H1 (cell line): ENCODE data around the gene FMN2.

Experiments
- CEBPB ChIP-seq: IDR thresholded peaks from 2 replicates; pipeline ENCODE4 v1.6.1; 2012; ENCODE audit warnings: low read depth, low read length
- CHD2 ChIP-seq: IDR thresholded peaks from 2 replicates; pipeline ENCODE4 v1.6.1; 2012; ENCODE audit warnings: low read length, improper control_type of control experiment
- HDAC2 ChIP-seq, 2 experiments: fragments of 300-600 bp in 1 of 2; sonication (generic) in 1 of 2; IDR thresholded peaks; 2 replicates each; pipeline ENCODE4 v1.6.1; 2011 to 2012; ENCODE audit warnings: low read depth in 2 of 2, low read length in 2 of 2, mild to moderate bottlenecking in 2 of 2, moderate library complexity in 2 of 2, borderline replicate concordance in 1 of 2, inconsistent platforms in 1 of 2
- JUN ChIP-seq: IDR thresholded peaks from 2 replicates; pipeline ENCODE4 v1.6.1; 2011; ENCODE audit warnings: low read depth, mild to moderate bottlenecking, improper control_type of control experiment, low read length
- POLR2A ChIP-seq, 2 experiments: IDR thresholded peaks; 1 replicate in 1 of 2; 2 replicates in 1 of 2; pipeline ENCODE4 v1.6.1; 2011; ENCODE audit warnings: low read depth in 2 of 2, low read length in 2 of 2, mild to moderate bottlenecking in 2 of 2; ENCODE audit errors: control extremely low read depth in 1 of 2
- POLR2AphosphoS5 ChIP-seq: IDR thresholded peaks from 2 replicates; pipeline ENCODE4 v1.6.1; 2011; ENCODE audit warnings: low read depth, low read length
- RFX5 ChIP-seq: IDR thresholded peaks from 2 replicates; pipeline ENCODE4 v1.6.1; 2011; ENCODE audit warnings: low read depth, low read length, improper control_type of control experiment, borderline replicate concordance
- SIN3A ChIP-seq, 2 experiments: IDR thresholded peaks in 1 of 2; conservative IDR thresholded peaks in 1 of 2; 2 replicates each; pipeline ENCODE4 v1.6.1; 2011 to 2012; ENCODE audit warnings: low read length in 2 of 2, improper control_type of control experiment in 1 of 2, low read depth in 1 of 2, mild to moderate bottlenecking in 1 of 2
- SIRT6 ChIP-seq: IDR thresholded peaks from one replicate; pipeline ENCODE4 v1.7.1; 2012; ENCODE audit warnings: low read length, inconsistent platforms
- TAF1 ChIP-seq: IDR thresholded peaks from 2 replicates; pipeline ENCODE4 v1.6.1; 2011; ENCODE audit warnings: mild to moderate bottlenecking, low read depth, low read length
- USF2 ChIP-seq: IDR thresholded peaks from 2 replicates; pipeline ENCODE4 v1.6.1; 2011; ENCODE audit warnings: low read length, improper control_type of control experiment
- YY1 ChIP-seq: IDR thresholded peaks from 2 replicates; pipeline ENCODE4 v1.6.1; 2011; ENCODE audit warnings: low read depth, mild to moderate bottlenecking, low read length
- TF ChIP-seq, protein P1 (sequence below), 3 experiments: IDR thresholded peaks; 1 replicate in 2 of 3; 2 replicates in 1 of 3; pipeline versions ENCODE4 v1.5.1 to v1.6.1; 2011; ENCODE audit warnings: low read length in 3 of 3, mild to moderate bottlenecking in 3 of 3, inconsistent platforms in 2 of 3, low read depth in 1 of 3, moderate library complexity in 1 of 3; ENCODE audit not compliant: insufficient read depth in 1 of 3; ENCODE audit errors: control extremely low read depth in 1 of 3
- TF ChIP-seq, protein P2 (sequence below): fragments of 300-600 bp; sonication (generic); IDR thresholded peaks from 2 replicates; pipeline ENCODE4 v1.7.1; 2012; ENCODE audit warnings: low read length, moderate library complexity, mild to moderate bottlenecking, inconsistent platforms; ENCODE audit not compliant: insufficient replicate concordance

DNA sequence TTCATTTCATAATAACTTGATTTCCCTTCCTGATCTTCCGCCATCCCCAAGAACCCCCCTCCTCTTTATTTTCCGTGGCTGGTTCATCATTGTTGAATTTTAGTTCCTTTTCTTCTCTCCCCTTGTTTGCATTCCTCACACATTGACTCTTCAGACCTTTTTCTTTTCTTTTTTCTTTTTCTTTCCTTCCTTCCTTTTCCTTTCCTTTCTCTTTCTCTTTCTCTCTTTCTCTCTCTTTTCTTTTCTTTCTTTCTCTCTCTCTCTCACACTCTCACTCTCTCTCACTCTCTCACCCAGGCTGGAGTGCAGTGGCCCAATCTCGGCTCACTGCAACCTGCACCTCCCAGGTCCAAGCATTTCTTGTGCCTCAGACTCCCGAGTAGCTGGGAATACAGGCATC is 231.3 kb downstream of the FMN2 start:
- TF ChIP-seq, protein P1, sequence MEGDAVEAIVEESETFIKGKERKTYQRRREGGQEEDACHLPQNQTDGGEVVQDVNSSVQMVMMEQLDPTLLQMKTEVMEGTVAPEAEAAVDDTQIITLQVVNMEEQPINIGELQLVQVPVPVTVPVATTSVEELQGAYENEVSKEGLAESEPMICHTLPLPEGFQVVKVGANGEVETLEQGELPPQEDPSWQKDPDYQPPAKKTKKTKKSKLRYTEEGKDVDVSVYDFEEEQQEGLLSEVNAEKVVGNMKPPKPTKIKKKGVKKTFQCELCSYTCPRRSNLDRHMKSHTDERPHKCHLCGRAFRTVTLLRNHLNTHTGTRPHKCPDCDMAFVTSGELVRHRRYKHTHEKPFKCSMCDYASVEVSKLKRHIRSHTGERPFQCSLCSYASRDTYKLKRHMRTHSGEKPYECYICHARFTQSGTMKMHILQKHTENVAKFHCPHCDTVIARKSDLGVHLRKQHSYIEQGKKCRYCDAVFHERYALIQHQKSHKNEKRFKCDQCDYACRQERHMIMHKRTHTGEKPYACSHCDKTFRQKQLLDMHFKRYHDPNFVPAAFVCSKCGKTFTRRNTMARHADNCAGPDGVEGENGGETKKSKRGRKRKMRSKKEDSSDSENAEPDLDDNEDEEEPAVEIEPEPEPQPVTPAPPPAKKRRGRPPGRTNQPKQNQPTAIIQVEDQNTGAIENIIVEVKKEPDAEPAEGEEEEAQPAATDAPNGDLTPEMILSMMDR (IDR thresholded peaks at IDR 0.05; ENCODE audit: control extremely low read depth in 1 of 3, insufficient read depth in 1 of 3, low read depth in 1 of 3, low read length in 3 of 3), result no peak
- TF ChIP-seq POLR2AphosphoS5 (no peak), JUN (no peak), POLR2A (IDR thresholded peaks at IDR 0.05; ENCODE audit: control extremely low read depth in 1 of 2, low read depth in 2 of 2, low read length in 2 of 2) (no peak), USF2 (no peak), TAF1 (no peak), RFX5 (no peak), SIN3A (conservative IDR thresholded peaks at IDR 0.05 in 1 of 2, IDR thresholded peaks at IDR 0.05 in 1 of 2; ENCODE audit: low read depth in 1 of 2, low read length in 2 of 2) (no peak), YY1 (no peak), HDAC2 (IDR thresholded peaks at IDR 0.05; ENCODE audit: borderline replicate concordance in 1 of 2, low read depth in 2 of 2, low read length in 2 of 2) (no peak), CEBPB (no peak), CHD2 (no peak), SIRT6 (no peak)
- TF ChIP-seq, protein P2, sequence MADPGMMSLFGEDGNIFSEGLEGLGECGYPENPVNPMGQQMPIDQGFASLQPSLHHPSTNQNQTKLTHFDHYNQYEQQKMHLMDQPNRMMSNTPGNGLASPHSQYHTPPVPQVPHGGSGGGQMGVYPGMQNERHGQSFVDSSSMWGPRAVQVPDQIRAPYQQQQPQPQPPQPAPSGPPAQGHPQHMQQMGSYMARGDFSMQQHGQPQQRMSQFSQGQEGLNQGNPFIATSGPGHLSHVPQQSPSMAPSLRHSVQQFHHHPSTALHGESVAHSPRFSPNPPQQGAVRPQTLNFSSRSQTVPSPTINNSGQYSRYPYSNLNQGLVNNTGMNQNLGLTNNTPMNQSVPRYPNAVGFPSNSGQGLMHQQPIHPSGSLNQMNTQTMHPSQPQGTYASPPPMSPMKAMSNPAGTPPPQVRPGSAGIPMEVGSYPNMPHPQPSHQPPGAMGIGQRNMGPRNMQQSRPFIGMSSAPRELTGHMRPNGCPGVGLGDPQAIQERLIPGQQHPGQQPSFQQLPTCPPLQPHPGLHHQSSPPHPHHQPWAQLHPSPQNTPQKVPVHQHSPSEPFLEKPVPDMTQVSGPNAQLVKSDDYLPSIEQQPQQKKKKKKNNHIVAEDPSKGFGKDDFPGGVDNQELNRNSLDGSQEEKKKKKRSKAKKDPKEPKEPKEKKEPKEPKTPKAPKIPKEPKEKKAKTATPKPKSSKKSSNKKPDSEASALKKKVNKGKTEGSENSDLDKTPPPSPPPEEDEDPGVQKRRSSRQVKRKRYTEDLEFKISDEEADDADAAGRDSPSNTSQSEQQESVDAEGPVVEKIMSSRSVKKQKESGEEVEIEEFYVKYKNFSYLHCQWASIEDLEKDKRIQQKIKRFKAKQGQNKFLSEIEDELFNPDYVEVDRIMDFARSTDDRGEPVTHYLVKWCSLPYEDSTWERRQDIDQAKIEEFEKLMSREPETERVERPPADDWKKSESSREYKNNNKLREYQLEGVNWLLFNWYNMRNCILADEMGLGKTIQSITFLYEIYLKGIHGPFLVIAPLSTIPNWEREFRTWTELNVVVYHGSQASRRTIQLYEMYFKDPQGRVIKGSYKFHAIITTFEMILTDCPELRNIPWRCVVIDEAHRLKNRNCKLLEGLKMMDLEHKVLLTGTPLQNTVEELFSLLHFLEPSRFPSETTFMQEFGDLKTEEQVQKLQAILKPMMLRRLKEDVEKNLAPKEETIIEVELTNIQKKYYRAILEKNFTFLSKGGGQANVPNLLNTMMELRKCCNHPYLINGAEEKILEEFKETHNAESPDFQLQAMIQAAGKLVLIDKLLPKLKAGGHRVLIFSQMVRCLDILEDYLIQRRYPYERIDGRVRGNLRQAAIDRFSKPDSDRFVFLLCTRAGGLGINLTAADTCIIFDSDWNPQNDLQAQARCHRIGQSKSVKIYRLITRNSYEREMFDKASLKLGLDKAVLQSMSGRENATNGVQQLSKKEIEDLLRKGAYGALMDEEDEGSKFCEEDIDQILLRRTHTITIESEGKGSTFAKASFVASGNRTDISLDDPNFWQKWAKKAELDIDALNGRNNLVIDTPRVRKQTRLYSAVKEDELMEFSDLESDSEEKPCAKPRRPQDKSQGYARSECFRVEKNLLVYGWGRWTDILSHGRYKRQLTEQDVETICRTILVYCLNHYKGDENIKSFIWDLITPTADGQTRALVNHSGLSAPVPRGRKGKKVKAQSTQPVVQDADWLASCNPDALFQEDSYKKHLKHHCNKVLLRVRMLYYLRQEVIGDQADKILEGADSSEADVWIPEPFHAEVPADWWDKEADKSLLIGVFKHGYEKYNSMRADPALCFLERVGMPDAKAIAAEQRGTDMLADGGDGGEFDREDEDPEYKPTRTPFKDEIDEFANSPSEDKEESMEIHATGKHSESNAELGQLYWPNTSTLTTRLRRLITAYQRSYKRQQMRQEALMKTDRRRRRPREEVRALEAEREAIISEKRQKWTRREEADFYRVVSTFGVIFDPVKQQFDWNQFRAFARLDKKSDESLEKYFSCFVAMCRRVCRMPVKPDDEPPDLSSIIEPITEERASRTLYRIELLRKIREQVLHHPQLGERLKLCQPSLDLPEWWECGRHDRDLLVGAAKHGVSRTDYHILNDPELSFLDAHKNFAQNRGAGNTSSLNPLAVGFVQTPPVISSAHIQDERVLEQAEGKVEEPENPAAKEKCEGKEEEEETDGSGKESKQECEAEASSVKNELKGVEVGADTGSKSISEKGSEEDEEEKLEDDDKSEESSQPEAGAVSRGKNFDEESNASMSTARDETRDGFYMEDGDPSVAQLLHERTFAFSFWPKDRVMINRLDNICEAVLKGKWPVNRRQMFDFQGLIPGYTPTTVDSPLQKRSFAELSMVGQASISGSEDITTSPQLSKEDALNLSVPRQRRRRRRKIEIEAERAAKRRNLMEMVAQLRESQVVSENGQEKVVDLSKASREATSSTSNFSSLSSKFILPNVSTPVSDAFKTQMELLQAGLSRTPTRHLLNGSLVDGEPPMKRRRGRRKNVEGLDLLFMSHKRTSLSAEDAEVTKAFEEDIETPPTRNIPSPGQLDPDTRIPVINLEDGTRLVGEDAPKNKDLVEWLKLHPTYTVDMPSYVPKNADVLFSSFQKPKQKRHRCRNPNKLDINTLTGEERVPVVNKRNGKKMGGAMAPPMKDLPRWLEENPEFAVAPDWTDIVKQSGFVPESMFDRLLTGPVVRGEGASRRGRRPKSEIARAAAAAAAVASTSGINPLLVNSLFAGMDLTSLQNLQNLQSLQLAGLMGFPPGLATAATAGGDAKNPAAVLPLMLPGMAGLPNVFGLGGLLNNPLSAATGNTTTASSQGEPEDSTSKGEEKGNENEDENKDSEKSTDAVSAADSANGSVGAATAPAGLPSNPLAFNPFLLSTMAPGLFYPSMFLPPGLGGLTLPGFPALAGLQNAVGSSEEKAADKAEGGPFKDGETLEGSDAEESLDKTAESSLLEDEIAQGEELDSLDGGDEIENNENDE, result no peak
